Mammary epithelial cell (primary cell): Measurements from ENCODE around the gene EDC3.
"Not testable (repeated sequence)": the region's sequence is repeated elsewhere in the genome, so short reads cannot be mapped to it uniquely, and the experiment has no call there.

Source experiments
- EZH2 ChIP-seq: IDR thresholded peaks from 2 replicates; pipeline ENCODE4 v1.6.1; 2012; ENCODE audit warnings: low read length, inconsistent platforms, borderline replicate concordance
- TF ChIP-seq, protein P1 (sequence below), 2 donors: IDR thresholded peaks in 1 of 2; conservative IDR thresholded peaks in 1 of 2; 2 replicates each; pipeline ENCODE4 v1.5.1; 2011 to 2012; ENCODE audit warnings: inconsistent platforms in 2 of 2, low read length in 2 of 2, mild to moderate bottlenecking in 2 of 2, control low read depth in 1 of 2, low read depth in 1 of 2; ENCODE audit not compliant: insufficient read depth in 1 of 2; ENCODE audit errors: extremely low read depth in 1 of 2

DNA sequence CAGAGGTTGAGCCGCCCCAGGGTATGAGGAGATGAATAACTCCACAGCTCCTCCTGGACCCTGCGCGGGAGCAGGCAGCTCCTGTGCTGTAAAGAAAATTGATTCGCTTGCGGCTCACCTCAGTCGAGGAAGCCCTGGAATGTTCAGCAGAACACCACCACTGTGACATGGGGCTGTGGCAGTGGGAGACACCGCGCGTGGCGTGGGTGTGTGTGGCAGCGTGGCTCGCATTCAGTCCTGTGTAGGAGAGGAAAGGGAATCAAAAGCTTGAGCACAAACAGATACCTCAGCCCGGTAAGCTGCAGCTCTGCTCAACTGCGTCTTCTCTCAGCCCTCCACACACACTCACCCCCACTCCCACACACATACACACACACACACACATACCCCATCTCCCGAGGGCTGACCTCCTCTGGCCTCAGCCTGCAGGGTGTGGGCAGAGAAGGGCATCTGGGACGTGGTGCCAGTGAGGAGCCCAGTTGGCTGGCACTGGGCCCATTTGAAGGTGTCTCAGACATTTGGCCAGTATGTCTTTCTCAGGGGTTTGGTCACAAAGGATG is 98.6 kb downstream of the EDC3 start:
- TF ChIP-seq, protein P1, sequence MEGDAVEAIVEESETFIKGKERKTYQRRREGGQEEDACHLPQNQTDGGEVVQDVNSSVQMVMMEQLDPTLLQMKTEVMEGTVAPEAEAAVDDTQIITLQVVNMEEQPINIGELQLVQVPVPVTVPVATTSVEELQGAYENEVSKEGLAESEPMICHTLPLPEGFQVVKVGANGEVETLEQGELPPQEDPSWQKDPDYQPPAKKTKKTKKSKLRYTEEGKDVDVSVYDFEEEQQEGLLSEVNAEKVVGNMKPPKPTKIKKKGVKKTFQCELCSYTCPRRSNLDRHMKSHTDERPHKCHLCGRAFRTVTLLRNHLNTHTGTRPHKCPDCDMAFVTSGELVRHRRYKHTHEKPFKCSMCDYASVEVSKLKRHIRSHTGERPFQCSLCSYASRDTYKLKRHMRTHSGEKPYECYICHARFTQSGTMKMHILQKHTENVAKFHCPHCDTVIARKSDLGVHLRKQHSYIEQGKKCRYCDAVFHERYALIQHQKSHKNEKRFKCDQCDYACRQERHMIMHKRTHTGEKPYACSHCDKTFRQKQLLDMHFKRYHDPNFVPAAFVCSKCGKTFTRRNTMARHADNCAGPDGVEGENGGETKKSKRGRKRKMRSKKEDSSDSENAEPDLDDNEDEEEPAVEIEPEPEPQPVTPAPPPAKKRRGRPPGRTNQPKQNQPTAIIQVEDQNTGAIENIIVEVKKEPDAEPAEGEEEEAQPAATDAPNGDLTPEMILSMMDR (conservative IDR thresholded peaks at IDR 0.05 in 1 of 2, IDR thresholded peaks at IDR 0.05 in 1 of 2; ENCODE audit: extremely low read depth in 1 of 2, insufficient read depth in 1 of 2, low read depth in 1 of 2, low read length in 2 of 2) = not testable (repeated sequence)
- TF ChIP-seq EZH2 = not testable (repeated sequence)
